Brain microvascular endothelial cell (primary cell): Measurements from ENCODE around the gene LCN9.

Experiments
- DNase-seq: peaks from one replicate; pipeline ENCODE4 v3.0.0-alpha.2; 2020
- H3K27ac ChIP-seq: fragments of 250-450 bp; sonication (Bioruptor Pico); 2 replicates; pipeline ENCODE4 v1.5.1; 2020; ENCODE audit warnings: mild to moderate bottlenecking, moderate library complexity
- H3K27me3 ChIP-seq: fragments of 250-450 bp; sonication (Bioruptor Pico); replicated peaks from 2 replicates; pipeline ENCODE4 v1.5.1; 2020; ENCODE audit warnings: mild to moderate bottlenecking
- H3K36me3 ChIP-seq: fragments of 250-450 bp; sonication (Bioruptor Pico); replicated peaks from 2 replicates; pipeline ENCODE4 v1.5.1; 2020; ENCODE audit warnings: mild to moderate bottlenecking
- H3K4me3 ChIP-seq: 2 replicates; pipeline ENCODE4 v1.5.1; 2011; ENCODE audit warnings: low read depth, mild to moderate bottlenecking, control low read depth, low read length, moderate library complexity
- CTCF ChIP-seq: IDR thresholded peaks from 2 replicates; pipeline ENCODE4 v1.5.1; 2011; ENCODE audit warnings: low read depth, mild to moderate bottlenecking, moderate library complexity, low read length, control low read depth, inconsistent platforms; ENCODE audit errors: missing control alignments
- in situ Hi-C: cut with HindIII; loops from 2 replicates; pipeline ENCODE4 v1.10.0; 2017; ENCODE audit warnings: low sequenced_read_pairs, low pct_ligation_motif_present

The LCN9 gene

GRCh38 chr9:135692410-135692809 lies 29.3 kb downstream of the LCN9 start:
- TF ChIP-seq CTCF = no peak
- Histone ChIP-seq H3K36me3 (no peaks in the 10 kb centered on the region), H3K27me3 (no peaks in the 10 kb centered on the region), H3K4me3 (no peak overlapping the region), H3K27ac (no peak overlapping the region)
- peak; percentile 1 for DNase-seq
- in situ Hi-C loops = no loop called here

GRCh38 chr9:135693265-135693664 lies 30.2 kb downstream of the LCN9 start:
- Histone ChIP-seq H3K27ac (no peak overlapping the region), H3K4me3 (no peak overlapping the region), H3K36me3 (no peaks in the 10 kb centered on the region), H3K27me3 (no peaks in the 10 kb centered on the region)
- DNase-seq = no peak
- in situ Hi-C loops = no loop called here
- TF ChIP-seq CTCF = no peak

- TF ChIP-seq CTCF = no peak
- DNase-seq = no peak
- Histone ChIP-seq H3K27ac (no peak overlapping the region), H3K36me3 (no peaks in the 10 kb centered on the region), H3K27me3 (no peaks in the 10 kb centered on the region), H3K4me3 (no peak overlapping the region)
- in situ Hi-C loops = no loop called here
Measured at GRCh38 chr9:135693771-135694170, 30.7 kb downstream of the LCN9 start.

- Histone ChIP-seq H3K4me3 (no peak overlapping the region), H3K36me3 (no peaks in the 10 kb centered on the region), H3K27me3 (no peaks in the 10 kb centered on the region), H3K27ac (no peak overlapping the region)
- in situ Hi-C loops = no loop called here
- no peak for DNase-seq
- no peak for TF ChIP-seq CTCF
Measured at GRCh38 chr9:135694414-135694813, 31.3 kb downstream of the LCN9 start.

- H3K4me3 ChIP-seq = no peak overlapping the region
- in situ Hi-C loops = no loop called here
- no peak for DNase-seq
- H3K36me3 ChIP-seq = no peaks in the 10 kb centered on the region
- no peak for TF ChIP-seq CTCF
- no peaks in the 10 kb centered on the region for H3K27me3 ChIP-seq
- no peak overlapping the region for H3K27ac ChIP-seq
Measured at GRCh38 chr9:135695036-135695435, 31.9 kb downstream of the LCN9 start.

GRCh38 chr9:135695642-135696041 lies 32.5 kb downstream of the LCN9 start:
- no peak for TF ChIP-seq CTCF

More at GRCh38 chr9:135695642-135696041, 32.5 kb downstream of the LCN9 start:
- Histone ChIP-seq H3K4me3 (no peak overlapping the region), H3K27ac (no peak overlapping the region), H3K36me3 (no peaks in the 10 kb centered on the region), H3K27me3 (no peaks in the 10 kb centered on the region)
- DNase-seq = no peak
- in situ Hi-C loops = no loop called here
